Parathyroid adenoma (tissue), 2 donors: ENCODE data around the gene VTA1.
"Not testable (repeated sequence)": the region's sequence is repeated elsewhere in the genome, so short reads cannot be mapped to it uniquely, and the experiment has no call there.

Experiments
- H2AFZ ChIP-seq: fragments of 300-600 bp; sonication (generic); one replicate; pipeline ENCODE4 v1.7.0; 2017; ENCODE audit warnings: antibody characterized with exemption, mild to moderate bottlenecking
- H3K27ac ChIP-seq: fragments of 300-600 bp; sonication (generic); one replicate; pipeline ENCODE4 v1.7.0; 2017
- H3K27me3 ChIP-seq: fragments of 300-600 bp; sonication (generic); one replicate; pipeline ENCODE4 v1.7.0; 2017; ENCODE audit warnings: low read length; ENCODE audit not compliant: control insufficient read depth, insufficient read depth
- H3K36me3 ChIP-seq: fragments of 300-600 bp; sonication (generic); one replicate; pipeline ENCODE4 v1.7.0; 2017; ENCODE audit warnings: low read length; ENCODE audit not compliant: control insufficient read depth, insufficient read depth
- H3K4me1 ChIP-seq: fragments of 300-600 bp; sonication (generic); one replicate; pipeline ENCODE4 v1.7.0; 2017; ENCODE audit warnings: control low read depth
- H3K4me2 ChIP-seq: fragments of 300-600 bp; sonication (generic); one replicate; pipeline ENCODE4 v1.7.0; 2017; ENCODE audit warnings: low read length
- H3K4me3 ChIP-seq: fragments of 300-600 bp; sonication (generic); one replicate; pipeline ENCODE4 v1.7.0; 2017; ENCODE audit warnings: low read depth, low read length
- H3K79me2 ChIP-seq: fragments of 300-600 bp; sonication (generic); one replicate; pipeline ENCODE4 v1.7.0; 2017; ENCODE audit warnings: control low read depth
- H3K9ac ChIP-seq: fragments of 300-600 bp; sonication (generic); one replicate; pipeline ENCODE4 v1.7.0; 2017; ENCODE audit warnings: mild to moderate bottlenecking
- H3K9me3 ChIP-seq: fragments of 300-600 bp; sonication (generic); one replicate; pipeline ENCODE4 v1.7.0; 2017; ENCODE audit warnings: low read length; ENCODE audit not compliant: control insufficient read depth
- CTCF ChIP-seq: fragments of 300-600 bp; sonication (generic); IDR thresholded peaks from one replicate; pipeline ENCODE4 v1.7.0; 2017; ENCODE audit warnings: antibody characterized with exemption, mild to moderate bottlenecking
- donor health status: primary hyperparathyroidism.

VTA1 gene

DNA sequence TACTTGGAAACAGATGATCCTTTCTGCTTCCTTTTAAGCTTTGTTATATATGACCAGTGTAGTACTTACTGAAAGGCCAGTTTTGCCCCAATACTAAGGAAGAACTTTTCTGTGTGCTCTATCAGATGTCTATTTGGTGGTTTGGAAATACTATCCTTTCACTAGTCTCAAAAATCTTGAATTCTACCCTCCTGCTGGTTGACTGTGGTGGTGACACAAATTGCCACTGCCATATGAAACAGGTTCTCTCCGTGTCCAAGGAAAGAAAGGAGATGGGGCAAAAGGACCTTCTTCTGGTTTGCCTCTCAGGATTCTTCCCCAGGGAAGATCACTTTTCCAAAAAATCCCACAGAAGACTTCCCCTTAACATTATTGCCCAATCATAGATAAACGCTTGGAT lies 8.2 kb upstream of the VTA1 start:
- Histone ChIP-seq H2AFZ (no peak overlapping the region), H3K4me2 (no peak overlapping the region), H3K27ac (no peak overlapping the region), H3K36me3 (no peaks in the 10 kb centered on the region), H3K9ac (no peak overlapping the region), H3K9me3 (no peaks in the 10 kb centered on the region), H3K4me3 (no peak overlapping the region), H3K4me1 (no peaks in the 10 kb centered on the region), H3K27me3 (no peaks in the 10 kb centered on the region), H3K79me2 (no peaks in the 10 kb centered on the region)
- TF ChIP-seq CTCF, result no peak

GRCh38 chr6:142141531-142141930 lies 5.5 kb upstream of the VTA1 start:
- not testable (repeated sequence) for H3K36me3 ChIP-seq, H3K79me2 ChIP-seq, H3K4me1 ChIP-seq, H2AFZ ChIP-seq, H3K9ac ChIP-seq, H3K27me3 ChIP-seq, H3K27ac ChIP-seq, H3K9me3 ChIP-seq, H3K4me3 ChIP-seq, H3K4me2 ChIP-seq

DNA sequence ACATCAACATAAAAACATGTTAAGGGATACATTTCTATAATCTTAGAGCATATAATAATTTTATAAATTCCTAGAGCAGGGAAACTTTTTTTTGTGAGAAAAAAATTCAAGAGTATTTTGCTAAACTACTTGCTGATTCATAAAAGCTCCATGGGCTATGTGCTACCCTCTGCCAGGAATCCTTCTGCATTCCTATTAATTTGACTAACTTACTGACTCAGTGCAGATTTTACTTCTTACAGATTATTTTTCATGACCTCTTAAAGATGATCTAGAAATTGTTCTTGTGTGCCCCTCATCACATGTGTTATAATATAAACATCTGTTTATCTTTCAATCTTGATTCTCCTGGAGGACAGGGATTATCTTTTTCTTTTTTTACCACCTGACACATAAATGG lies 5.7 kb downstream of the VTA1 start:
- H3K36me3 ChIP-seq, result no peaks in the 10 kb centered on the region
- peaks cover 10% of the 10 kb centered on the region for H3K79me2 ChIP-seq
- no peaks in the 10 kb centered on the region for H3K27me3 ChIP-seq
- no peak overlapping the region for H3K4me3 ChIP-seq
- no peak for TF ChIP-seq CTCF
- H3K4me2 ChIP-seq, result no peak overlapping the region
- H3K27ac ChIP-seq, result no peak overlapping the region
- H3K4me1 ChIP-seq, result peaks cover 14% of the 10 kb centered on the region
- H3K9ac ChIP-seq, result no peak overlapping the region
- no peaks in the 10 kb centered on the region for H3K9me3 ChIP-seq
- no peak overlapping the region for H2AFZ ChIP-seq

- H3K4me2 ChIP-seq, result no peak overlapping the region
- no peak overlapping the region for H3K4me3 ChIP-seq
- H3K4me1 ChIP-seq, result peaks cover 12% of the 10 kb centered on the region
- no peaks in the 10 kb centered on the region for H3K9me3 ChIP-seq
- H3K9ac ChIP-seq, result no peak overlapping the region
- no peak for TF ChIP-seq CTCF
- H3K79me2 ChIP-seq, result peaks cover 14% of the 10 kb centered on the region
- H3K27ac ChIP-seq, result no peak overlapping the region
- H3K27me3 ChIP-seq, result no peaks in the 10 kb centered on the region
- H2AFZ ChIP-seq, result no peak overlapping the region
- H3K36me3 ChIP-seq, result no peaks in the 10 kb centered on the region
Observed at GRCh38 chr6:142153196-142153595, 6.1 kb downstream of the VTA1 start.

GRCh38 chr6:142154336-142154735 lies 7.3 kb downstream of the VTA1 start:
- no peak for TF ChIP-seq CTCF
- Histone ChIP-seq H3K27me3 (no peaks in the 10 kb centered on the region), H3K79me2 (peaks cover 18% of the 10 kb centered on the region), H3K9me3 (no peaks in the 10 kb centered on the region), H3K4me1 (peaks cover 10% of the 10 kb centered on the region), H3K4me2 (no peak overlapping the region), H3K4me3 (no peak overlapping the region), H3K36me3 (no peaks in the 10 kb centered on the region), H3K9ac (no peak overlapping the region), H2AFZ (no peak overlapping the region), H3K27ac (no peak overlapping the region)
